Activated naive CD4-positive, alpha-beta T cell (primary cell): Measurements from ENCODE around the gene LRIT2.

Source experiments
- DNase-seq, 4 experiments: peaks; one replicate each; lab custom pipeline; 2025; lab: John Stamatoyannopoulos, UW

LRIT2 gene

GRCh38 chr10:84205853-84206525 lies 19.4 kb downstream of the LRIT2 start:
- no peak for DNase-seq

- DNase-seq: peak in 3 of 4 experiments; percentile 35 to 58 (median 44)
These were observed 20.1 kb downstream of the LRIT2 start for GRCh38 chr10:84205049-84205852.

GRCh38 chr10:84204610-84205009 lies 20.7 kb downstream of the LRIT2 start:
- DNase-seq: no peak

GRCh38 chr10:84204122-84204521 lies 21.2 kb downstream of the LRIT2 start:
- no peak for DNase-seq

GRCh38 chr10:84202349-84202748 lies 23.0 kb downstream of the LRIT2 start:
- DNase-seq: no peak

- DNase-seq: no peak
These were observed 23.7 kb downstream of the LRIT2 start for GRCh38 chr10:84201682-84202081.

- DNase-seq: no peak
These were observed 24.1 kb downstream of the LRIT2 start for GRCh38 chr10:84201244-84201606.

GRCh38 chr10:84200537-84201243 lies 24.7 kb downstream of the LRIT2 start:
- DNase-seq: no peak

- no peak for DNase-seq
These were observed 27.0 kb downstream of the LRIT2 start for GRCh38 chr10:84198206-84198915.

GRCh38 chr10:84197643-84198042 lies 27.7 kb downstream of the LRIT2 start:
- no peak for DNase-seq

- DNase-seq: no peak
These were observed 28.4 kb downstream of the LRIT2 start for GRCh38 chr10:84196941-84197340.

- DNase-seq: no peak
These were observed 29.3 kb downstream of the LRIT2 start for GRCh38 chr10:84196083-84196482.

- no peak for DNase-seq
These were observed 30.1 kb downstream of the LRIT2 start for GRCh38 chr10:84195044-84195830.

- peak in 1 of 4 experiments; percentile 21 for DNase-seq
These were observed 30.8 kb downstream of the LRIT2 start, which contains the start of gene CDHR1 for GRCh38 chr10:84194424-84195043. TSS of gene CDHR1 (plus strand) at chr10:84194537. CDS start at chr10:84194761, 224 bp downstream.

GRCh38 chr10:84193846-84194423 lies 31.4 kb downstream of the LRIT2 start:
- no peak for DNase-seq

- no peak for DNase-seq
These were observed 32.0 kb downstream of the LRIT2 start for GRCh38 chr10:84193327-84193726.

GRCh38 chr10:84191106-84191505 lies 34.2 kb downstream of the LRIT2 start:
- DNase-seq: peak in 1 of 4 experiments; percentile 18

GRCh38 chr10:84190621-84191020 lies 34.7 kb downstream of the LRIT2 start:
- DNase-seq: no peak

GRCh38 chr10:84188815-84189214 lies 36.5 kb downstream of the LRIT2 start:
- DNase-seq: no peak

- DNase-seq: no peak
These were observed 39.7 kb downstream of the LRIT2 start for GRCh38 chr10:84185526-84186175.
